Calu3 (cell line): ENCODE measurements around the gene BMP6. TPM values are rescaled to one million over a fixed set of nuclear protein-coding genes. Genes with fewer than 3 reads are reported as not detected.

Experiments
- BruUV-seq: library from RNA; stranded (reverse); fragments of 400-500 nt; replicated peaks from 2 replicates; lab custom pipeline; 2021; lab: Mats Ljungman, UMichigan
- CTCF ChIA-PET: fragments of 300-600 bp; sonication (Branson Sonifier 250); formaldehyde crosslinking; loops from one replicate; lab custom pipeline; 2022; ENCODE audit warnings: antibody characterized with exemption; lab: Charles Lee
- DNase-seq: peaks from one replicate; pipeline ENCODE4 v3.0.0; 2022
- H3K27ac Mint-ChIP-seq: one replicate; pipeline ENCODE4 v1.8.0; 2022; ENCODE audit warnings: mixed read lengths; ENCODE audit not compliant: unreplicated experiment
- H3K27me3 Mint-ChIP-seq: one replicate; pipeline ENCODE4 v1.8.0; 2022; ENCODE audit warnings: mixed read lengths; ENCODE audit not compliant: unreplicated experiment
- H3K36me3 Mint-ChIP-seq: one replicate; pipeline ENCODE4 v1.8.0; 2022; ENCODE audit warnings: mild to moderate bottlenecking, moderate library complexity, mixed read lengths; ENCODE audit not compliant: insufficient read depth, unreplicated experiment
- H3K4me1 Mint-ChIP-seq: one replicate; pipeline ENCODE4 v1.8.0; 2022; ENCODE audit warnings: mild to moderate bottlenecking, low read depth, mixed read lengths; ENCODE audit not compliant: unreplicated experiment
- H3K4me3 Mint-ChIP-seq: one replicate; pipeline ENCODE4 v1.8.0; 2022; ENCODE audit warnings: mild to moderate bottlenecking, low read depth, moderate library complexity, mixed read lengths; ENCODE audit not compliant: unreplicated experiment
- H3K9me3 Mint-ChIP-seq: one replicate; pipeline ENCODE4 v1.8.0; 2022; ENCODE audit warnings: low read depth, mixed read lengths; ENCODE audit not compliant: unreplicated experiment
- CTCF ChIP-seq: fragments of 200-600 bp; IDR thresholded peaks from one replicate; pipeline ENCODE4 v1.8.0; 2022; ENCODE audit warnings: antibody characterized with exemption; ENCODE audit not compliant: unreplicated experiment
- intact Hi-C: fragments of 100-400 bp; cut with micrococcal nuclease; formaldehyde crosslinking; loops from one replicate; pipeline ENCODE4 v1.10.0; 2022; ENCODE audit not compliant: unreplicated experiment
- total RNA-seq: library from RNA; stranded (reverse); gene quantifications from 2 replicates; pipeline ENCODE4 v1.2.3, GENCODE V29; 2022

Gene BMP6
- total RNA-seq, 1 experiment from 2014 or later = 0.17 TPM

DNA sequence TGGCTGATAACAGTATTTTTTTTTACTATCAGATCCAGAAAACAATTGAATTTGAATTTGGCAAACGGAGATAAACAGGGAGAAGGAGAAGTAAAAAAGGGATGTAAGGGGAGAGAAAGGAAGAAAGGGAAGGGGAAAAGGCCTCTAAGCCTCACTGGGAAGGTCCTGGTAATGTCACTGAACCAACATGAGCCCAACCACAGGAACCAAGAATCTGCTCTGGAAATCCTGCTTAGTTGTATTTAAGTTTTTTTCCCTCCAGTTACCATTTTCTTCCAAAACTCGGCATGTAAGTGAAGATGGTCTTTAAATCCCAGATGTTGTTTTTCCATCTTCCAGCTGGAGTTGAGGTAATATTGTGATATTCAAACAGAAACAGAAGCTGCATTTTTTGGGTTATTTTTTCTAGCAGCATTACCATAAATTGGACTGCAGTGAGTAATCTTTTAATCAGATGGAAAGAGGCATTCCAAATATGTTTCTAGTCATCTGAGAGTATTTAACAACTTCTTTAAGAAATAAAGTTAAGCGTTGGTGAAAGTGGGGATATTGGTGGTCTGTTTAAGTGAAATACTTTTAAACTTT, 93.6 kb downstream of the BMP6 start:
- Mint-ChIP-seq H3K4me1 (no peaks in the 10 kb centered on the region), H3K4me3 (no peak overlapping the region), H3K27me3 (peaks cover 42% of the 10 kb centered on the region), H3K27ac (no peak overlapping the region), H3K36me3 (no peaks in the 10 kb centered on the region), H3K9me3 (no peaks in the 10 kb centered on the region)
- CTCF ChIA-PET = no interaction called here
- BruUV-seq = no TSS peak
- DNase-seq = no peak
- intact Hi-C loops = loop anchor here (10.0 kb wide), 1 partner anchor 175 kb away; no protein-coding TSS in a partner anchor
- TF ChIP-seq CTCF = no peak

- H3K4me1 Mint-ChIP-seq = no peaks in the 10 kb centered on the region
- intact Hi-C loops = no loop called here
- BruUV-seq = no TSS peak
- peaks cover 42% of the 10 kb centered on the region for H3K27me3 Mint-ChIP-seq
- DNase-seq = no peak
- CTCF ChIA-PET = no interaction called here
- no peak overlapping the region for H3K27ac Mint-ChIP-seq
- H3K36me3 Mint-ChIP-seq = no peaks in the 10 kb centered on the region
- TF ChIP-seq CTCF = no peak
- no peaks in the 10 kb centered on the region for H3K9me3 Mint-ChIP-seq
- no peak overlapping the region for H3K4me3 Mint-ChIP-seq
Observed at GRCh38 chr6:7820288-7820835, 94.5 kb downstream of the BMP6 start.

DNA sequence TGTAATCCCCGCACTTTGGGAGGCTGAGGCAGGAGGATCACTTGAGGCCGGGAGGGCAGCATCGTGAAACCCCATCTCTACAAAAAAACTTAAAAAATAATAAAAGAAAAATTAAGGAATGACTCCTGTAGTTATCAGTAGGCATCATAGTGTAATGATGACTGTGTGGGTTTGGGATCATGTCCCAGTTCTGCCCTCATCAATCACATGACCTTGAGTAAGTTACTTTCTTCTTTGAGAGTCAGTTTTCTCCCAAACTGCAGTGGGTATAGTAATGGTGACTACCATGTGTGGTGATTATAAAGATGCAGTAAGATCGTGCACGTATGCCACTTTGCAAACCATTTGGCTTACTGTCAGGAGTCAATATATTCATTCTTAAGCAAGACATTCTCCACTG, 95.5 kb downstream of the BMP6 start:
- no peak for DNase-seq

GRCh38 chr6:7823552-7823951, 97.7 kb downstream of the BMP6 start:
- H3K4me3 Mint-ChIP-seq = no peak overlapping the region
- peaks cover 60% of the 10 kb centered on the region for H3K27me3 Mint-ChIP-seq
- H3K27ac Mint-ChIP-seq = no peak overlapping the region
- no peaks in the 10 kb centered on the region for H3K36me3 Mint-ChIP-seq
- intact Hi-C loops = no loop called here
- BruUV-seq = no TSS peak
- CTCF ChIA-PET = no interaction called here
- TF ChIP-seq CTCF = no peak
- no peaks in the 10 kb centered on the region for H3K4me1 Mint-ChIP-seq
- H3K9me3 Mint-ChIP-seq = no peaks in the 10 kb centered on the region
- no peak for DNase-seq

More for the DNA sequence above, 95.5 kb downstream of the BMP6 start:
- H3K4me3 Mint-ChIP-seq = no peak overlapping the region
- H3K36me3 Mint-ChIP-seq = no peaks in the 10 kb centered on the region
- BruUV-seq = no TSS peak
- H3K27me3 Mint-ChIP-seq = peaks cover 52% of the 10 kb centered on the region
- no peak for TF ChIP-seq CTCF
- no peaks in the 10 kb centered on the region for H3K4me1 Mint-ChIP-seq
- intact Hi-C loops = no loop called here
- CTCF ChIA-PET = no interaction called here
- no peaks in the 10 kb centered on the region for H3K9me3 Mint-ChIP-seq
- no peak overlapping the region for H3K27ac Mint-ChIP-seq
